CD14-positive monocyte (primary cell): ENCODE results near the gene IKZF3. TPM values are rescaled to one million over a fixed set of nuclear protein-coding genes. Genes with fewer than 3 reads are reported as not detected.

Experiments
- DNase-seq, 3 donors: peaks; one replicate each; pipeline ENCODE4 v3.0.0-alpha.2; 2011 to 2022
- H2AFZ ChIP-seq: 2 replicates; pipeline ENCODE4 v1.6.0; 2012; ENCODE audit warnings: mild to moderate bottlenecking, low read depth, low read length, inconsistent platforms; ENCODE audit not compliant: insufficient read depth, poor library complexity, severe bottlenecking
- H3K27ac ChIP-seq, 2 donors: 1 replicate in 1 of 2; 2 replicates in 1 of 2; pipeline ENCODE4 v1.5.1; 2012 to 2013; ENCODE audit warnings: low read length in 2 of 2, control low read depth in 1 of 2, inconsistent platforms in 1 of 2, low read depth in 1 of 2, mild to moderate bottlenecking in 1 of 2
- H3K27me3 ChIP-seq, 2 donors: one replicate each; pipeline versions ENCODE4 v1.6.0 to v1.6.1; 2011 to 2013; ENCODE audit warnings: low read length in 2 of 2; ENCODE audit not compliant: control insufficient read depth in 2 of 2, insufficient read depth in 2 of 2
- H3K36me3 ChIP-seq, 2 donors: replicated peaks in 1 of 2; 1 replicate in 1 of 2; 2 replicates in 1 of 2; pipeline versions ENCODE4 v1.5.1 to v1.6.1; 2012 to 2013; ENCODE audit warnings: low read length in 2 of 2, control low read depth in 1 of 2, inconsistent platforms in 1 of 2, mild to moderate bottlenecking in 1 of 2; ENCODE audit not compliant: insufficient read depth in 2 of 2, control insufficient read depth in 1 of 2
- H3K4me1 ChIP-seq, 2 donors: 1 replicate in 1 of 2; 2 replicates in 1 of 2; pipeline versions ENCODE4 v1.5.1 to v1.6.1; 2012 to 2013; ENCODE audit warnings: low read length in 2 of 2, control low read depth in 1 of 2, inconsistent platforms in 1 of 2, mild to moderate bottlenecking in 1 of 2, moderate library complexity in 1 of 2; ENCODE audit not compliant: insufficient read depth in 2 of 2, control insufficient read depth in 1 of 2
- H3K4me2 ChIP-seq: replicated peaks from 2 replicates; pipeline ENCODE3; 2012; ENCODE audit warnings: low read length, moderate library complexity, mild to moderate bottlenecking; ENCODE audit not compliant: poor library complexity, severe bottlenecking; ENCODE audit errors: extremely low read depth
- H3K4me3 ChIP-seq, 3 experiments: fragments of 200-600 bp in 1 of 3; sonication (generic) in 1 of 3; replicated peaks in 1 of 3; 1 replicate in 2 of 3; 2 replicates in 1 of 3; pipeline ENCODE4 v1.5.1; 2011 to 2013; ENCODE audit warnings: low read length in 3 of 3, mild to moderate bottlenecking in 3 of 3, control low read depth in 2 of 3, low read depth in 2 of 3, inconsistent platforms in 1 of 3, moderate library complexity in 1 of 3
- H3K79me2 ChIP-seq: 2 replicates; pipeline ENCODE4 v1.6.0; 2012; ENCODE audit warnings: mild to moderate bottlenecking, control low read depth, inconsistent platforms, low read length, moderate library complexity; ENCODE audit not compliant: insufficient read depth
- H3K9ac ChIP-seq: 2 replicates; pipeline ENCODE4 v1.6.0; 2017; ENCODE audit warnings: low read length, mild to moderate bottlenecking; ENCODE audit not compliant: insufficient read depth, poor library complexity, severe bottlenecking
- H3K9me3 ChIP-seq, 2 donors: replicated peaks in 1 of 2; 1 replicate in 1 of 2; 2 replicates in 1 of 2; pipeline versions ENCODE4 v1.5.1 to v1.6.1; 2012 to 2013; ENCODE audit warnings: low read length in 2 of 2, control low read depth in 1 of 2; ENCODE audit not compliant: control insufficient read depth in 1 of 2, insufficient read depth in 1 of 2
- H4K20me1 ChIP-seq: 2 replicates; pipeline ENCODE4 v1.6.0; 2012; ENCODE audit warnings: mild to moderate bottlenecking, low read length, control low read depth, moderate library complexity; ENCODE audit not compliant: insufficient read depth
- H3K27ac Mint-ChIP-seq, 7 donors: one replicate each; pipeline ENCODE4 v1.8.0; 2020; ENCODE audit warnings: mild to moderate bottlenecking in 7 of 7, mixed read lengths in 7 of 7, moderate library complexity in 6 of 7, inconsistent platforms in 2 of 7
- H3K27me3 Mint-ChIP-seq, 3 donors: one replicate each; pipeline ENCODE4 v1.8.0; 2021 to 2022; ENCODE audit warnings: low read depth in 3 of 3, mild to moderate bottlenecking in 3 of 3, mixed read lengths in 3 of 3, moderate library complexity in 3 of 3, inconsistent platforms in 1 of 3
- H3K36me3 Mint-ChIP-seq, 2 donors: one replicate each; pipeline ENCODE4 v1.8.0; 2020; ENCODE audit warnings: mixed read lengths in 2 of 2, inconsistent platforms in 1 of 2, mild to moderate bottlenecking in 1 of 2
- H3K4me1 Mint-ChIP-seq: one replicate; pipeline ENCODE4 v1.8.0; 2020; ENCODE audit warnings: mild to moderate bottlenecking, mixed read lengths
- H3K4me3 Mint-ChIP-seq, 2 donors: one replicate each; pipeline ENCODE4 v1.8.0; 2020; ENCODE audit warnings: mild to moderate bottlenecking in 2 of 2, mixed read lengths in 2 of 2, moderate library complexity in 1 of 2
- H3K9me3 Mint-ChIP-seq, 7 donors: one replicate each; pipeline ENCODE4 v1.8.0; 2020 to 2022; ENCODE audit warnings: mixed read lengths in 7 of 7, mild to moderate bottlenecking in 6 of 7, moderate library complexity in 6 of 7, inconsistent platforms in 2 of 7
- CTCF ChIP-seq: fragments of 200-600 bp; IDR thresholded peaks from one replicate; pipeline ENCODE4 v1.8.0; 2022; ENCODE audit warnings: antibody characterized with exemption, mild to moderate bottlenecking
- WGBS: methylation state at CpG from one replicate; pipeline ENCODE4 v1.1.5; 2013; ENCODE audit warnings: missing lambda C conversion rate; ENCODE audit not compliant: insufficient coverage; 5-methylcytosine and 5-hydroxymethylcytosine counted together
- intact Hi-C, 2 donors: fragments of 100-400 bp; cut with micrococcal nuclease; formaldehyde crosslinking; loops; one replicate each; pipeline versions ENCODE4 v1.15.0 to v1.15.1; 2023
- polyA plus RNA-seq, 3 donors: library from polyadenylated mRNA; depleted of rRNA in 1 of 3; unstranded in 2 of 3; stranded (reverse) in 1 of 3; fragments of 300-500 nt in 2 of 3; fragments of >200 nt in 1 of 3; fragmentation: Illumina TruSeq in 2 of 3; gene quantifications; 1 replicate in 2 of 3; 2 replicates in 1 of 3; pipeline ENCODE4 v1.2.3, GENCODE V29; 2012 to 2021

IKZF3 gene
- polyA plus RNA-seq, 3 donors = 0.05 to 0.15 (median 0.05) TPM

GRCh38 chr17:39738568-39738901 is 125.6 kb downstream of the IKZF3 start:
- no peaks in the 10 kb centered on the region for H4K20me1 ChIP-seq
- no peaks in the 10 kb centered on the region for H3K36me3 ChIP-seq
- Mint-ChIP-seq H3K27ac (no peak overlapping the region), H3K4me3 (peak overlapping the region; percentile 34 to 82), H3K9me3 (peaks cover 0 to 18% (median 7%) of the 10 kb centered on the region in 7 donors), H3K27me3 (peaks cover 73 to 90% (median 89%) of the 10 kb centered on the region in 3 donors), H3K36me3 (peaks cover 0 to 5% of the 10 kb centered on the region in 2 donors), H3K4me1 (peaks cover 16% of the 10 kb centered on the region)
- no peak for TF ChIP-seq CTCF
- H3K4me2 ChIP-seq = no peak overlapping the region
- peaks cover 0 to 9% of the 10 kb centered on the region in 2 donors for H3K9me3 ChIP-seq
- H3K9ac ChIP-seq = no peak overlapping the region
- 0% methylated on average over 6 of the region's 13 CpGs for WGBS
- H3K79me2 ChIP-seq = no peaks in the 10 kb centered on the region
- H3K27me3 ChIP-seq = peaks cover 39 to 67% of the 10 kb centered on the region in 2 donors
- H3K4me1 ChIP-seq = peaks cover 11 to 19% of the 10 kb centered on the region in 2 donors
- H3K4me3 ChIP-seq = no peak overlapping the region
- H2AFZ ChIP-seq = no peak overlapping the region
- DNase-seq = peak in 1 of 3 donors; percentile 34
- H3K27ac ChIP-seq = no peak overlapping the region
- intact Hi-C loops = no loop called here

GRCh38 chr17:39737760-39738567 is 126.1 kb downstream of the IKZF3 start, which contains the start of gene GRB7:
Gene GRB7 (plus strand): TSS chr17:39737938. CDS start chr17:39742302, 4,364 bp downstream.
- peaks cover 0 to 18% (median 7%) of the 10 kb centered on the region in 7 donors for H3K9me3 Mint-ChIP-seq
- Histone ChIP-seq H3K79me2 (no peaks in the 10 kb centered on the region), H3K4me1 (peaks cover 11 to 19% of the 10 kb centered on the region in 2 donors), H3K4me3 (peak within 1 kb of the TSS in 1 of 3 experiments; percentile 39), H3K27ac (no peak within 1 kb of the TSS), H3K9ac (peak within 1 kb of the TSS; percentile 19), H4K20me1 (no peaks in the 10 kb centered on the region), H2AFZ (peak within 1 kb of the TSS; percentile 57), H3K27me3 (peaks cover 39 to 64% of the 10 kb centered on the region in 2 donors), H3K9me3 (peaks cover 0 to 9% of the 10 kb centered on the region in 2 donors), H3K36me3 (no peaks in the 10 kb centered on the region), H3K4me2 (peak within 1 kb of the TSS; percentile 41)
- peaks cover 0 to 5% of the 10 kb centered on the region in 2 donors for H3K36me3 Mint-ChIP-seq
- DNase-seq = no peak
- H3K4me3 Mint-ChIP-seq = peak within 1 kb of the TSS; percentile 45 to 82
- H3K27me3 Mint-ChIP-seq = peaks cover 71 to 88% (median 86%) of the 10 kb centered on the region in 3 donors
- intact Hi-C loops = no loop called here
- TF ChIP-seq CTCF = no peak
- WGBS = 11% methylated on average over 25 of the region's 34 CpGs
- peaks cover 16% of the 10 kb centered on the region for H3K4me1 Mint-ChIP-seq
- H3K27ac Mint-ChIP-seq = no peak within 1 kb of the TSS
